Ovary (tissue), 9 donors: Measurements from ENCODE around the gene RPP38. TPM values are rescaled to one million over a fixed set of nuclear protein-coding genes. Genes with fewer than 3 reads are reported as not detected.

Experiments used
- DNase-seq, 5 donors: peaks; one replicate each; pipeline ENCODE4 v3.0.0-alpha.2; 2019 to 2020
- H3K27ac ChIP-seq, 2 donors: fragments of 200-600 bp; one replicate each; pipeline versions ENCODE4 v1.5.1 to v1.8.0; 2019 to 2022
- H3K27me3 ChIP-seq: fragments of 200-600 bp; one replicate; pipeline ENCODE4 v1.8.0; 2022
- H3K36me3 ChIP-seq: fragments of 200-600 bp; sonication (generic); one replicate; pipeline ENCODE4 v1.5.1; 2019
- H3K4me1 ChIP-seq: one replicate; pipeline ENCODE4 v1.8.1; 2013; ENCODE audit warnings: mild to moderate bottlenecking, moderate library complexity; ENCODE audit not compliant: insufficient read depth
- H3K4me3 ChIP-seq: fragments of 200-600 bp; sonication (generic); one replicate; pipeline ENCODE4 v1.5.1; 2017
- H3K9me3 ChIP-seq, 2 donors: fragments of 200-600 bp in 1 of 2; sonication (generic) in 1 of 2; one replicate each; pipeline versions ENCODE4 v1.5.1 to v1.8.1; 2013 to 2019; ENCODE audit warnings: mild to moderate bottlenecking in 1 of 2, moderate library complexity in 1 of 2
- EP300 ChIP-seq: sonication (generic); formaldehyde crosslinking; IDR thresholded peaks from one replicate; pipeline ENCODE4 v1.6.1; 2017; ENCODE audit warnings: antibody characterized with exemption
- POLR2A ChIP-seq: fragments of 450-650 bp; IDR thresholded peaks from one replicate; pipeline ENCODE4 v1.6.1; 2017; ENCODE audit warnings: antibody characterized with exemption, mild to moderate bottlenecking, moderate library complexity
- WGBS, 3 donors: extraction: QIAGEN DNeasy Blood & Tissue Kit in 1 of 3; methylation state at CpG; one replicate each; pipeline versions ENCODE4 v1.1.5 to v1.1.7; 2013 to 2017; 5-methylcytosine and 5-hydroxymethylcytosine counted together
- intact Hi-C, 4 donors: fragments of 100-400 bp; cut with DNase I; formaldehyde crosslinking; loops; one replicate each; pipeline versions ENCODE4 v1.11.0 to v1.15.1; 2022 to 2023
- polyA plus RNA-seq, 2 donors: library from polyadenylated mRNA; stranded (reverse); fragments of 200-250 nt in 1 of 2; fragments of 350-450 nt in 1 of 2; fragmentation: Illumina TruSeq in 1 of 2; extraction: RNeasy Lipid Tissue Mini Kit (QIAGEN cat#74804) in 1 of 2; gene quantifications; one replicate each; pipeline ENCODE4 v1.2.3, GENCODE V29; 2013 to 2014
- total RNA-seq, 7 donors: library from RNA; depleted of rRNA in 2 of 7; stranded (reverse); fragments of >200 nt in 2 of 7; fragmentation: NEBNext Ultra II Directional in 3 of 7; extraction: Animal tissue kit (Norgen Biotek cat#: 25700) in 3 of 7; gene quantifications; one replicate each; pipeline versions ENCODE4 v1.1.0 to v1.2.4, GENCODE V29; 2016 to 2023
- TF ChIP-seq, protein P1 (sequence below), 3 donors: fragments of 450-650 bp in 2 of 3; fragments of 200-600 bp in 1 of 3; IDR thresholded peaks; one replicate each; pipeline versions ENCODE4 v1.5.1 to v1.8.0; 2016 to 2022; ENCODE audit warnings: antibody characterized with exemption in 3 of 3, mild to moderate bottlenecking in 1 of 3
- donor health status: DM: no; HTN: no; CAD: no; lungs with moderate emphysema.
- donor health status: DM: no; HTN: no; CAD: no.
- donor health status: Bipolar disorder and iron deficiency.
- donor health status: DM: yes; HTN: yes; CAD: no.
- donor health status: DM: no; HTN: no; CAD: no.
- donor health status: DM: yes; HTN: yes; CAD: no.

The RPP38 gene
- total and polyA plus RNA-seq, 9 donors = 9.1 to 20.7 (median 15.7) TPM

DNA sequence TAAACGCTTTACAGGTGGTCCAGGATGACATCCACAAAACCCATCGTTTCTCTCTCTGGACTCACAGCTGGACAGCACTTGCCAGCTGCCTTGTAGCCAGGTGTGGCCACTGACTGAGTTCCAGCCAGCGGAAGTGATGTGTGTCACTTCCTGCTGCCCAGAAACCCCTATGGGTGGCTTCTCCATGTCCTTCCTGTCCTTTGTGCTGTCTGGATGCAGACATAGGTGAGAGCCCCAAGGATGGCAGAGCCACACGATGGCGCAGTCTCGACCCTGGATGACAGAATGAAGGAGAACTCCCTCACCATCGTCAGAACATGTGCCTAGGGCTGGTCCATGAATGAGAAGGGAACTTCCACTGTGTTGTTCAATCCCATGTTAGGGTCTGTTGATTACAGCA, 49.2 kb downstream of the RPP38 start:
- Histone ChIP-seq H3K4me3 (no peak overlapping the region), H3K4me1 (peaks cover 2% of the 10 kb centered on the region), H3K9me3 (no peaks in the 10 kb centered on the region), H3K36me3 (no peaks in the 10 kb centered on the region), H3K27me3 (no peaks in the 10 kb centered on the region), H3K27ac (no peak overlapping the region)
- 83 to 88% (median 84%) methylated on average over 7 of the region's 7 CpGs for WGBS, 3 donors
- TF ChIP-seq, protein P1, sequence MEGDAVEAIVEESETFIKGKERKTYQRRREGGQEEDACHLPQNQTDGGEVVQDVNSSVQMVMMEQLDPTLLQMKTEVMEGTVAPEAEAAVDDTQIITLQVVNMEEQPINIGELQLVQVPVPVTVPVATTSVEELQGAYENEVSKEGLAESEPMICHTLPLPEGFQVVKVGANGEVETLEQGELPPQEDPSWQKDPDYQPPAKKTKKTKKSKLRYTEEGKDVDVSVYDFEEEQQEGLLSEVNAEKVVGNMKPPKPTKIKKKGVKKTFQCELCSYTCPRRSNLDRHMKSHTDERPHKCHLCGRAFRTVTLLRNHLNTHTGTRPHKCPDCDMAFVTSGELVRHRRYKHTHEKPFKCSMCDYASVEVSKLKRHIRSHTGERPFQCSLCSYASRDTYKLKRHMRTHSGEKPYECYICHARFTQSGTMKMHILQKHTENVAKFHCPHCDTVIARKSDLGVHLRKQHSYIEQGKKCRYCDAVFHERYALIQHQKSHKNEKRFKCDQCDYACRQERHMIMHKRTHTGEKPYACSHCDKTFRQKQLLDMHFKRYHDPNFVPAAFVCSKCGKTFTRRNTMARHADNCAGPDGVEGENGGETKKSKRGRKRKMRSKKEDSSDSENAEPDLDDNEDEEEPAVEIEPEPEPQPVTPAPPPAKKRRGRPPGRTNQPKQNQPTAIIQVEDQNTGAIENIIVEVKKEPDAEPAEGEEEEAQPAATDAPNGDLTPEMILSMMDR (IDR thresholded peaks at IDR 0.05) = no peak
- TF ChIP-seq POLR2A = no peak
- no peak for TF ChIP-seq EP300
- DNase-seq = no peak
- intact Hi-C loops = no loop called here

DNA sequence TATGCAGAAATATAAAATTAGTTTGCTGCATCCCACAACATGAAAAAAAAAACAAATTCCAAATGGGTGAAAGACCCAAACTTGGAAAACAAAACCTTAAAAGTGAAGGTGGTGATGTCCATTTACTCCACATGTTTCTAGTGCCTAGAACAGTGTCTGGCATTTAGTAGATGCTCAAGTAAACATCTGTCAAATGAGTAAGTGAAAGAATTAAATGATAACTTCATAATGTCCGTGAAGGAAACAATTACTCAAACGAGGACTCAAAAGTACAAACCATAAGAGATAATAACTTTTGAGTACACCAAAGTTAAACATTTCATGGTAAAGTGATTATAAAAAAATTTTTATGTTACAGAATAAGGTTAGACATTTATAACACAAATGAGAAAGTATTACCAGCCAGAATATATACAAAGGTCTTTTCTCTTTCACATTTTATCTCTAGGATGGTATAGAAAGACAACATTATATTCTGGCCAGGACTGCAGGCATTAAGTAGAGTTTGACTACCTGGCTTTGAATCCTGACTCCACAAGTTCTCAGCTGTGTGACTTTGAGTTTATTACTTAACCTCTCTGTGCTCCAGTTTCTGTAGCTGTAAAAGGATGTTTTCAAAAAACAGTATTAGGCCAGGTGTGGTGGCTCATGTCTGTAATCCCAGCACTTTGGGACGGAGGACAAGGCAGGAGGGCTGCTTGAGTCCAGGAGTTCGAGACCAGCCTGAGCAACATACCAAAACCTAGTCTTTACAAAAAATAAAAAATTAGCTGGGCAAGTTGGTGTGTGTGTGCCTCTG, 50.6 kb downstream of the RPP38 start:
- Histone ChIP-seq H3K9me3 (no peaks in the 10 kb centered on the region), H3K4me1 (peaks cover 2% of the 10 kb centered on the region), H3K27ac (no peak overlapping the region), H3K4me3 (no peak overlapping the region), H3K36me3 (no peaks in the 10 kb centered on the region), H3K27me3 (no peaks in the 10 kb centered on the region)
- no peak for TF ChIP-seq EP300
- TF ChIP-seq POLR2A = no peak
- TF ChIP-seq, protein P1 (IDR thresholded peaks at IDR 0.05) = no peak
- WGBS, 3 donors = 82 to 88% (median 83%) methylated on average over 4 of the region's 4 CpGs
- DNase-seq = no peak
- intact Hi-C loops = no loop called here

DNA sequence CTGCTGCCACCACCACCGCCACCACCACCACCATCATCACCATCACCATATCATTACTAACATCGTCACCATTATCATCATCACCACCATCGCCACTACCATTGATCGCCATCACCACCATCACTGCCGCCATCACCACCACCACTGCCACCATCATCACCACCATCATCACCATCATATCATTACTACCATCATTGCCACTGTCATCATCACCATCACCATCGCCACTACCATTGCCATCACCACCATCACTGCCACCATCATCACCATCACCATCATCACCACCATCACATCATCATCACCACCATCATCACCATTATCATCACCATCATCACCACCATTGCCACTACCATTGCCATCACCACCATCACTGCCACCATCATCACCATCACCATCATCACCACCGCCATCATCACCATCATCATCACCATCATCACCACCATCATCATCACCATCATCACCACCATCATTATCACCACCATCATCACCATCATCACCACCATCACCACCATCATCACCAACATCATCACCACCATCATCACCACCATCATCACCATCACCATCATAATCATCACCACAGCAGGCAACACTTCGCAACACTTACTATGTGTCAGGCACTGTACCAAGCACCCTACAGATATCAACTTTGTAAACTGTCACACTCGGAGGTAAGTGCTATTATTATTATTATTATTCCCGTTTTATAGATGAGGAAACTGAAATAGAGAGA, 52.1 kb downstream of the RPP38 start:
- no peak for DNase-seq
- 88 to 93% (median 89%) methylated on average over 10 of the region's 10 CpGs for WGBS, 3 donors

DNA sequence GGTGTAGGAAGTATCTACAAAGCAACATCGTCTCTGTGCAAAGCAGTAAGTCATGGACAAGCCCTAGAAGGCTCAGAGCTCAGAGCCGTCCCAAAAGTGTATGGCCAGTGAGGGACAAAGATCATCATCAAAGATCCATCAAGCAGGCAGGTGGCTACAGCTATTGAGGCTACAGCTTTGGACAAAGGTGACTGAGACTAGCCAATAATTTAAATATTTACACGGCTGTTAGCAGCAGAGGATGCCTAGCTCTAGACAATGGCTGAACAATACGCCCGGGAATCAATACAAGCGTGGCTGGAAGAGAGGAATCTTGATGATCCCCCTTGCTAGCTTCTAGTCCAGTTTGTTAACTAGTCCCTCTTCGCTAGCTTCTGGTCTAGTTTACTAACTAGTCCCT, 53.4 kb downstream of the RPP38 start:
- no peak overlapping the region for H3K4me3 ChIP-seq
- no peak for DNase-seq
- H3K27ac ChIP-seq = no peak overlapping the region
- peaks cover 2% of the 10 kb centered on the region for H3K4me1 ChIP-seq
- no peaks in the 10 kb centered on the region for H3K27me3 ChIP-seq
- H3K36me3 ChIP-seq = no peaks in the 10 kb centered on the region
- H3K9me3 ChIP-seq = no peaks in the 10 kb centered on the region
- TF ChIP-seq POLR2A = no peak
- TF ChIP-seq, protein P1 (IDR thresholded peaks at IDR 0.05) = no peak
- TF ChIP-seq EP300 = no peak
- 97 to 98% (median 97%) methylated on average over 7 of the region's 7 CpGs for WGBS, 3 donors
- intact Hi-C loops = no loop called here

More for the DNA sequence above, 52.1 kb downstream of the RPP38 start:
- TF ChIP-seq EP300 = no peak
- TF ChIP-seq, protein P1 (IDR thresholded peaks at IDR 0.05) = no peak
- no peak for TF ChIP-seq POLR2A
- no peaks in the 10 kb centered on the region for H3K36me3 ChIP-seq
- intact Hi-C loops = no loop called here
- peaks cover 2% of the 10 kb centered on the region for H3K4me1 ChIP-seq
- H3K27ac ChIP-seq = no peak overlapping the region
- H3K27me3 ChIP-seq = no peaks in the 10 kb centered on the region
- no peaks in the 10 kb centered on the region for H3K9me3 ChIP-seq
- no peak overlapping the region for H3K4me3 ChIP-seq
